NCI-H1092 (cell line): ENCODE measurements around the gene XRCC6.
"Not testable (repeated sequence)": the region's sequence is repeated elsewhere in the genome, so short reads cannot be mapped to it uniquely, and the experiment has no call there.

ENCODE experiments used
- DNase-seq: peaks from one replicate; lab custom pipeline; 2025; lab: John Stamatoyannopoulos, UW

Gene XRCC6

GRCh38 chr22:41598891-41599635, 22.0 kb upstream of the XRCC6 start:
- no peak for DNase-seq

- no peak for DNase-seq
Measured at GRCh38 chr22:41600976-41601375, 20.1 kb upstream of the XRCC6 start.

GRCh38 chr22:41603873-41604332, 17.2 kb upstream of the XRCC6 start:
- no peak for DNase-seq

GRCh38 chr22:41608386-41608785, 12.7 kb upstream of the XRCC6 start:
- no peak for DNase-seq

- DNase-seq = no peak
Measured at GRCh38 chr22:41612603-41613306, 8.3 kb upstream of the XRCC6 start.

- no peak for DNase-seq
Measured at GRCh38 chr22:41613456-41613855, 7.6 kb upstream of the XRCC6 start.

- peak; percentile 25 for DNase-seq
Measured at GRCh38 chr22:41619979-41620588, 1.0 kb upstream of the XRCC6 start.

GRCh38 chr22:41620589-41621098, 451 bp upstream of the XRCC6 start, which contains the start of gene DESI1:
Gene DESI1 (minus strand): TSS chr22:41621043. CDS start chr22:41620839, 204 bp downstream.
- no peak for DNase-seq

GRCh38 chr22:41621911-41622179, 750 bp downstream of the XRCC6 start:
- DNase-seq = no peak

GRCh38 chr22:41625577-41625976, 4.5 kb downstream of the XRCC6 start:
- DNase-seq = no peak

- DNase-seq = not testable (repeated sequence)
Measured at GRCh38 chr22:41631115-41631514, 10.0 kb downstream of the XRCC6 start.

GRCh38 chr22:41631615-41632014, 10.5 kb downstream of the XRCC6 start:
- DNase-seq = not testable (repeated sequence)

- DNase-seq = not testable (repeated sequence)
Measured at GRCh38 chr22:41634610-41635009, 13.5 kb downstream of the XRCC6 start.

- no peak for DNase-seq
Measured at GRCh38 chr22:41636467-41636866, 15.4 kb downstream of the XRCC6 start.

- not testable (repeated sequence) for DNase-seq
Measured at GRCh38 chr22:41637623-41638022, 16.5 kb downstream of the XRCC6 start.

GRCh38 chr22:41638124-41638523, 17.0 kb downstream of the XRCC6 start:
- no peak for DNase-seq

GRCh38 chr22:41638748-41639147, 17.7 kb downstream of the XRCC6 start:
- no peak for DNase-seq

- DNase-seq = no peak
Measured at GRCh38 chr22:41641854-41642253, 20.8 kb downstream of the XRCC6 start.

- DNase-seq = no peak
Measured at GRCh38 chr22:41642331-41643110, 21.4 kb downstream of the XRCC6 start.

- no peak for DNase-seq
Measured at GRCh38 chr22:41647771-41648170, 26.7 kb downstream of the XRCC6 start.

GRCh38 chr22:41648432-41648831, 27.3 kb downstream of the XRCC6 start:
- no peak for DNase-seq

- DNase-seq = no peak
Measured at GRCh38 chr22:41650229-41650628, 29.1 kb downstream of the XRCC6 start.
